Measurements from ENCODE around the gene PSMD5.

- TF ChIP-seq, protein P1, sequence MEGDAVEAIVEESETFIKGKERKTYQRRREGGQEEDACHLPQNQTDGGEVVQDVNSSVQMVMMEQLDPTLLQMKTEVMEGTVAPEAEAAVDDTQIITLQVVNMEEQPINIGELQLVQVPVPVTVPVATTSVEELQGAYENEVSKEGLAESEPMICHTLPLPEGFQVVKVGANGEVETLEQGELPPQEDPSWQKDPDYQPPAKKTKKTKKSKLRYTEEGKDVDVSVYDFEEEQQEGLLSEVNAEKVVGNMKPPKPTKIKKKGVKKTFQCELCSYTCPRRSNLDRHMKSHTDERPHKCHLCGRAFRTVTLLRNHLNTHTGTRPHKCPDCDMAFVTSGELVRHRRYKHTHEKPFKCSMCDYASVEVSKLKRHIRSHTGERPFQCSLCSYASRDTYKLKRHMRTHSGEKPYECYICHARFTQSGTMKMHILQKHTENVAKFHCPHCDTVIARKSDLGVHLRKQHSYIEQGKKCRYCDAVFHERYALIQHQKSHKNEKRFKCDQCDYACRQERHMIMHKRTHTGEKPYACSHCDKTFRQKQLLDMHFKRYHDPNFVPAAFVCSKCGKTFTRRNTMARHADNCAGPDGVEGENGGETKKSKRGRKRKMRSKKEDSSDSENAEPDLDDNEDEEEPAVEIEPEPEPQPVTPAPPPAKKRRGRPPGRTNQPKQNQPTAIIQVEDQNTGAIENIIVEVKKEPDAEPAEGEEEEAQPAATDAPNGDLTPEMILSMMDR (conservative IDR thresholded peaks at IDR 0.05; ENCODE audit: low read depth, low read length) = no peak
- no peak for TF ChIP-seq MAFK (IDR thresholded peaks at IDR 0.05; ENCODE audit: low read depth, low read length)
- no peak for TF ChIP-seq NFE2L2 (IDR thresholded peaks at IDR 0.05; ENCODE audit: low read depth, low read length)
- TF ChIP-seq RCOR1 (IDR thresholded peaks at IDR 0.05; ENCODE audit: insufficient replicate concordance, low read length) = no peak
These were observed 34.9 kb downstream of the PSMD5 start for GRCh38 chr9:120807607-120808379.

All from IMR-90 (cell line).